Endothelial cell of umbilical vein (primary cell): ENCODE results near the gene ABHD10.

Experiments
- EZH2 ChIP-seq: IDR thresholded peaks from 2 replicates; pipeline ENCODE4 v1.6.1; 2012; ENCODE audit warnings: borderline replicate concordance, low read depth, mild to moderate bottlenecking, moderate library complexity, low read length, inconsistent platforms; ENCODE audit not compliant: severe bottlenecking
- FOS ChIP-seq: IDR thresholded peaks from 2 replicates; pipeline ENCODE4 v1.6.1; 2011; ENCODE audit warnings: mild to moderate bottlenecking, low read length, moderate library complexity, borderline replicate concordance; ENCODE audit not compliant: insufficient read depth
- JUN ChIP-seq: IDR thresholded peaks from 2 replicates; pipeline ENCODE4 v1.6.1; 2011; ENCODE audit warnings: borderline replicate concordance, low read depth; ENCODE audit not compliant: insufficient read length, insufficient read depth
- POLR2A ChIP-seq: IDR thresholded peaks from 2 replicates; pipeline ENCODE4 v1.6.1; 2012; ENCODE audit warnings: low read depth, mild to moderate bottlenecking, control low read depth, low read length
- POLR2AphosphoS5 ChIP-seq: IDR thresholded peaks from 2 replicates; pipeline ENCODE4 v1.6.1; 2012; ENCODE audit warnings: low read depth, mild to moderate bottlenecking, control low read depth, low read length, moderate library complexity; ENCODE audit not compliant: insufficient read depth
- TF ChIP-seq, protein P1 (sequence below), 2 donors: IDR thresholded peaks; 1 replicate in 1 of 2; 2 replicates in 1 of 2; pipeline ENCODE4 v1.5.1; 2011; ENCODE audit warnings: low read length in 2 of 2, mild to moderate bottlenecking in 2 of 2, moderate library complexity in 2 of 2, control low read depth in 1 of 2, inconsistent platforms in 1 of 2, low read depth in 1 of 2; ENCODE audit not compliant: insufficient read depth in 1 of 2; ENCODE audit errors: extremely low read depth in 1 of 2
- TF ChIP-seq, protein P2 (sequence below): IDR thresholded peaks from 2 replicates; pipeline ENCODE4 v1.6.1; 2011; ENCODE audit not compliant: insufficient read depth, insufficient read length

DNA sequence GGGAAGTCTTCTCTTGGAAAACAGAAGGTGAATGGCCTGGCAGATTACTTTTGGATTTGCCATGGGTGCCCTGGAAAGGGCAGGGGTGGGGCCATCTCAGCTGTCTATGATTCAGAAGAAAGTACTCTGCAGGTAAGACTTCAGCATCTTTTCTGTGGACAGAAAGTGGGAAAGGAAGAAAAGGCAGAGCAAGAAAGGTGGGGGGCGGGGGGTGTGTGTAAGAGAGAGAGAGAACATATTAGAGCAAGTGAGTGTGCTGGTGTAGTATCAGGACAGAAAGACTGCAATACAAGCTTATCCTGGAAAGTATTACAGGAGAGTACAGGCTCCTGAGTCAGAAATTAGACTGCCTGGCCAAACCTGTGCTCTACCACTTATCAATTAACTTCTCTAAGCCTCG lies 25.4 kb downstream of the ABHD10 start:
- TF ChIP-seq, protein P1, sequence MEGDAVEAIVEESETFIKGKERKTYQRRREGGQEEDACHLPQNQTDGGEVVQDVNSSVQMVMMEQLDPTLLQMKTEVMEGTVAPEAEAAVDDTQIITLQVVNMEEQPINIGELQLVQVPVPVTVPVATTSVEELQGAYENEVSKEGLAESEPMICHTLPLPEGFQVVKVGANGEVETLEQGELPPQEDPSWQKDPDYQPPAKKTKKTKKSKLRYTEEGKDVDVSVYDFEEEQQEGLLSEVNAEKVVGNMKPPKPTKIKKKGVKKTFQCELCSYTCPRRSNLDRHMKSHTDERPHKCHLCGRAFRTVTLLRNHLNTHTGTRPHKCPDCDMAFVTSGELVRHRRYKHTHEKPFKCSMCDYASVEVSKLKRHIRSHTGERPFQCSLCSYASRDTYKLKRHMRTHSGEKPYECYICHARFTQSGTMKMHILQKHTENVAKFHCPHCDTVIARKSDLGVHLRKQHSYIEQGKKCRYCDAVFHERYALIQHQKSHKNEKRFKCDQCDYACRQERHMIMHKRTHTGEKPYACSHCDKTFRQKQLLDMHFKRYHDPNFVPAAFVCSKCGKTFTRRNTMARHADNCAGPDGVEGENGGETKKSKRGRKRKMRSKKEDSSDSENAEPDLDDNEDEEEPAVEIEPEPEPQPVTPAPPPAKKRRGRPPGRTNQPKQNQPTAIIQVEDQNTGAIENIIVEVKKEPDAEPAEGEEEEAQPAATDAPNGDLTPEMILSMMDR (IDR thresholded peaks at IDR 0.05; ENCODE audit: extremely low read depth in 1 of 2, insufficient read depth in 1 of 2, low read depth in 1 of 2, low read length in 2 of 2): no peak
- TF ChIP-seq POLR2A: no peak
- TF ChIP-seq, protein P2, sequence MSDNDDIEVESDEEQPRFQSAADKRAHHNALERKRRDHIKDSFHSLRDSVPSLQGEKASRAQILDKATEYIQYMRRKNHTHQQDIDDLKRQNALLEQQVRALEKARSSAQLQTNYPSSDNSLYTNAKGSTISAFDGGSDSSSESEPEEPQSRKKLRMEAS: no peak
- TF ChIP-seq POLR2AphosphoS5: no peak
- no peak for TF ChIP-seq EZH2
- TF ChIP-seq JUN: no peak
- no peak for TF ChIP-seq FOS
